WERI-Rb-1 (cell line): ENCODE measurements around the gene GFY.
"Not testable (repeated sequence)": the region's sequence is repeated elsewhere in the genome, so short reads cannot be mapped to it uniquely, and the experiment has no call there.

Experiments
- DNase-seq: peaks from one replicate; pipeline ENCODE4 v3.0.0-alpha.2; 2020
- H3K27ac ChIP-seq: fragments of 250-450 bp; sonication (Bioruptor Pico); 2 replicates; pipeline ENCODE4 v1.5.1; 2020; ENCODE audit warnings: mild to moderate bottlenecking, moderate library complexity
- H3K27me3 ChIP-seq: fragments of 250-450 bp; sonication (Bioruptor Pico); 2 replicates; pipeline ENCODE4 v1.5.1; 2021; ENCODE audit warnings: mild to moderate bottlenecking, low read depth, moderate library complexity; ENCODE audit not compliant: insufficient read depth, severe bottlenecking
- H3K36me3 ChIP-seq: fragments of 250-450 bp; sonication (Bioruptor Pico); 2 replicates; pipeline ENCODE4 v1.5.1; 2020; ENCODE audit warnings: mild to moderate bottlenecking, moderate library complexity
- H3K4me3 ChIP-seq: 2 replicates; pipeline ENCODE4 v1.5.1; 2011; ENCODE audit warnings: low read depth, mild to moderate bottlenecking, control low read depth, low read length
- H3K9me3 ChIP-seq: fragments of 250-450 bp; sonication (Bioruptor Pico); 2 replicates; pipeline ENCODE4 v1.5.1; 2021; ENCODE audit warnings: mild to moderate bottlenecking, moderate library complexity; ENCODE audit not compliant: severe bottlenecking
- TF ChIP-seq, protein P1 (sequence below): IDR thresholded peaks from 2 replicates; pipeline ENCODE4 v1.5.1; 2011; ENCODE audit warnings: low read depth, mild to moderate bottlenecking, control low read depth, inconsistent platforms, low read length

GFY gene

DNA sequence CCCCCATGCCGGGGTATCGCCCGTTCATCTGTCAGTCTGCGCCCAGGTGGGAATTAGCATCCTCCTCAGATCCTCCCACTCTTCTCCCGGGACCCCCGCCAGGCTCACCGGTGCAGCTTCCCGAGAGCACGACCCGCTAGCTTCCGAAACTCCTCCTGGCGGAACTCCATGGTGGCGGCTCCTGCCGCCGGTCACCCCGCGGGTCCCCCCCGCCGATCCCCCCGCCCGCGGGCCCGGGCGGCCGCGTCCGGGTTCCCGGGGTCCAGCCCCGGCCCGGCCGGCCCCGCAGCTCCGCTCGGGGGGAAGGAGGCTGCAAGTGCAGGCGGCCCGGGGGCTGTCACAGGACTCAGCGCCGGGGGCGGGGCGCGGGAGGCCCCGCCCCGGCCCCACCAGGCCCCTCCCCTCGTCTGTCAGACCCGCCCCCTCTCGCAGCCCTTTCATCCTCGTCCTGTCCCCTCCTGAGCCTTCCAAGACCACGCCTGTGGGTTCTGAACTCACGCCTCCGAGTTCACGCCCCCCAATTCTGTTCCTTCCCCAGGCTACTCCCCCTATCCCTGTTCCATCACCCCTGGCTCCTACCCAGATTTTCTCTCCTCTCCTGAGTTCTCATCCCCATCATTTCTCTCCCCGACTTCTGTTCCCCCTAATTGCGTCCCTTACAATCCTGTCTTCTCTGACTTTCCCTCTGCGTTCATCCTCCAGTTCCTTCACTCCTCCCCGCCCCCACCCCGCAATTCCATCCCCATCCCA lies 16.2 kb downstream of the GFY start, which contains the start of gene SLC17A7:
SLC17A7 (minus strand) TSS at position 318 of the 750 bp plus-strand sequence; CDS start at position 170, 148 bp downstream.
- Histone ChIP-seq H3K27me3 (no peaks in the 10 kb centered on the region), H3K27ac (peak within 1 kb of the TSS; percentile 84), H3K9me3 (no peaks in the 10 kb centered on the region), H3K4me3 (peak within 1 kb of the TSS; percentile 97), H3K36me3 (peaks cover 8% of the 10 kb centered on the region)
- peak; percentile 82 for DNase-seq
- TF ChIP-seq, protein P1, sequence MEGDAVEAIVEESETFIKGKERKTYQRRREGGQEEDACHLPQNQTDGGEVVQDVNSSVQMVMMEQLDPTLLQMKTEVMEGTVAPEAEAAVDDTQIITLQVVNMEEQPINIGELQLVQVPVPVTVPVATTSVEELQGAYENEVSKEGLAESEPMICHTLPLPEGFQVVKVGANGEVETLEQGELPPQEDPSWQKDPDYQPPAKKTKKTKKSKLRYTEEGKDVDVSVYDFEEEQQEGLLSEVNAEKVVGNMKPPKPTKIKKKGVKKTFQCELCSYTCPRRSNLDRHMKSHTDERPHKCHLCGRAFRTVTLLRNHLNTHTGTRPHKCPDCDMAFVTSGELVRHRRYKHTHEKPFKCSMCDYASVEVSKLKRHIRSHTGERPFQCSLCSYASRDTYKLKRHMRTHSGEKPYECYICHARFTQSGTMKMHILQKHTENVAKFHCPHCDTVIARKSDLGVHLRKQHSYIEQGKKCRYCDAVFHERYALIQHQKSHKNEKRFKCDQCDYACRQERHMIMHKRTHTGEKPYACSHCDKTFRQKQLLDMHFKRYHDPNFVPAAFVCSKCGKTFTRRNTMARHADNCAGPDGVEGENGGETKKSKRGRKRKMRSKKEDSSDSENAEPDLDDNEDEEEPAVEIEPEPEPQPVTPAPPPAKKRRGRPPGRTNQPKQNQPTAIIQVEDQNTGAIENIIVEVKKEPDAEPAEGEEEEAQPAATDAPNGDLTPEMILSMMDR, result 0 out of 2 replicates have a peak, but pooled peaks have one; percentile 4

DNA sequence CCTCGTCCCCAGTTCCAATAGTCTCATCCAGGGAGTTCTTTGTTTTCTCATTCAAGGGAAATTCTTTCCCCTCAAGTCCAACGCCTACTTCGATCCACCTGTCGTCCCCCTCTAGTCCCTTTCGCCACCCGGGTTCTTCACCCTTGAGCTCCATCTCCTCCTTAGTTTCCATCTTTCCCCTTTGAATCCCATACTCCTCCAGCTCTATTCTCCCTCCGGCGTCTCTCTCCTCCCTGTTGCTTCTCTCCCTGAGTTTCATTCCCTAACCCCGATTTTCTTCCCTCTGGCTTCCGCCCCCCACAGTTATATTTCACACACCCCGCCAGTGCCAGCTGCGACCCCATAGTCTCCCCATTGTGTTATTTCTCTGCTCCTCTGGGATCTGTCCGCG lies 16.8 kb downstream of the GFY start:
- Histone ChIP-seq H3K27me3 (no peaks in the 10 kb centered on the region), H3K27ac (peak overlapping the region; percentile 41), H3K36me3 (peaks cover 8% of the 10 kb centered on the region), H3K9me3 (no peaks in the 10 kb centered on the region), H3K4me3 (peak overlapping the region; percentile 54)
- TF ChIP-seq, protein P1, result no peak
- DNase-seq, result no peak

DNA sequence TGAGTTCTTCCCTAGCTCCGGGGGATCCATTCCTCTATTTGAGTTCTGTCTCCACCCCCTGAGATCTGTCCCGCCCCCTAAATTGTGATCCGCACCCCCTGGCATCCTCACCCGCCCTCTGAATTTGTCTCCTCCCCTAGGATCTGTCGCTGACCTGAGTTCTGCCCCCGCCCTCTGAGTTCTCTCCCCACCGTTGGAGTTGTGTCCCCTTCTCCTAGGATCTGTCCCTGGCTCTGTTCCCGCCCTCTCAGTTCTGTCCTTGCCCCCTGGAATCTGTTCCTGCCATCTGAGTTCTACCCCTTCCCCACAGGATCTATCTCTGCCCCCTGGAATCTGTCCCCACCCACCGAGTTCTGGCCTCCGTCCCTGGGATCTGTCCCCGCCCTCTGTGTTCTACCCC lies 17.2 kb downstream of the GFY start:
- Histone ChIP-seq H3K9me3 (no peaks in the 10 kb centered on the region), H3K27ac (peak overlapping the region; percentile 41)
- TF ChIP-seq, protein P1, result no peak

DNA sequence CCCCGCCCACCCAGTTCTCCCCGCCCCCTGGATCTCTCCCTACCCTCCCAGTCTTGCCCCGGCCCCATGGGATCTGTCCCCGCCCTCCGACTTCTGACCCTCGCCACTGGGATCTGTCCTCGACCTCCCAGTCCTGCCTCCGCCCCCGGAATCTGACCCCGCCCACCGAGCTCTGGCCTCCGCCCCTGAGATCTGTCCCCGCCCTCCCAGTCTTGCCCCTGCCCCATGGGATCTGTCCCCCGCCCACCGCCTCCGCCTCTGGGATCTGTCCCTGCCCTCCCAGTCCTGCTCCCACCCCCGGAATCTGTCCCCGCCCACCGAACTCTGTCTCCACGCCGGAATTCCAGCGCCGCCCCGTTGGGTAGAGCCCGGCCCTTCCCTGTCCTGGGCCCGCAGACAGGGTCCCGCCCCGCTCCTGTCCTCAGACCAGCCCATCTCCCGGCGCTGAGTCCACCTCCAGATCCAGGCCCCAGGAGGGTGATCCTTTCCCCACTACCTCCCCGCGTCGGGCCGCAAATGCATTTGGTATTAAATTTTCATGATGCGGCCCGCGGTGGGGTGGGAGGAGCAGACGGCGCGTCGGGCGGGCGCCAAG lies 17.7 kb downstream of the GFY start:
- H3K36me3 ChIP-seq, result peaks cover 15% of the 10 kb centered on the region
- peak; percentile 99 for DNase-seq
- peak overlapping the region; percentile 63 for H3K4me3 ChIP-seq
- H3K27me3 ChIP-seq, result no peaks in the 10 kb centered on the region
- no peaks in the 10 kb centered on the region for H3K9me3 ChIP-seq
- TF ChIP-seq, protein P1, result no peak
- H3K27ac ChIP-seq, result peak overlapping the region; percentile 67

More for the DNA sequence above, 17.2 kb downstream of the GFY start:
- H3K27me3 ChIP-seq, result no peaks in the 10 kb centered on the region
- peaks cover 11% of the 10 kb centered on the region for H3K36me3 ChIP-seq
- H3K4me3 ChIP-seq, result peak overlapping the region; percentile 54
- DNase-seq, result peak; percentile 76

DNA sequence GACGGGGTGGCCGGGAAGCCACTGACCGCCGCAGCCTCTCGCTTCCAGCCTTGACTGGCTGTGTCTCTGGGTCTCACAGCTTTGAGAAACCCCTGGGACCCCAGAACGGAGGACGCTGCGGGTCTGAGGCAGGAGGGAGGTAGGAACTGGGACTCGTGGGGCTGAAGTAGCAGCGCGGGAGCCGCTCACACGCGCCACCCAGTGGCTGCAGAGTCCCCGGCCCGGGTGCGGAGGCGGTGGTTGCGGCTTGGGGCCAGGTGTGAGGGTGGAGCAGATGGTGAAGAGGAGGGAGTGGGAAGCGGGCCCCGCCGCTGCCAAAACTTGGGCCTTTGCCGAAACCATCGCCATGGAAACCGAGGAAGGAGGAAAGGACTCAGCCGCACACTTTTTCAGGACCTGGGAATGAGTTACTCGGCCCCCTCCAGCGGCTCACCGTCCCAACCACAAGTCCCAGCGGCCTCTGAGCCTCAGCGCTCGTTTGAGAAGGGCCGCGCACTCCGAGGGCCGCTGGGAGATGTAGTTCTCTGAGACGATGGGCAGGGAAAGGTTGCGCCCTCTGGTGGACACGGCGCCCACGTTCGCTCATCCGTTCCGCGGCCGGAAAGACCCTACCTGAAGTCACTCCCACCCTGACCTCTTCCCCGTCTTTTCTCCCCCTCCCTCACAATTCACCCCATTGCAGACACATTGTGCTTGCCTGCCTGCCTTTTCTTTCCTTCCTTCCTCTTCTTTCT lies 18.3 kb downstream of the GFY start:
- TF ChIP-seq, protein P1, result peak; percentile 90
- H3K27me3 ChIP-seq, result no peaks in the 10 kb centered on the region
- peak overlapping the region; percentile 63 for H3K4me3 ChIP-seq
- no peaks in the 10 kb centered on the region for H3K9me3 ChIP-seq
- peaks cover 21% of the 10 kb centered on the region for H3K36me3 ChIP-seq
- H3K27ac ChIP-seq, result peak overlapping the region; percentile 67
- DNase-seq, result peak; percentile 94

DNA sequence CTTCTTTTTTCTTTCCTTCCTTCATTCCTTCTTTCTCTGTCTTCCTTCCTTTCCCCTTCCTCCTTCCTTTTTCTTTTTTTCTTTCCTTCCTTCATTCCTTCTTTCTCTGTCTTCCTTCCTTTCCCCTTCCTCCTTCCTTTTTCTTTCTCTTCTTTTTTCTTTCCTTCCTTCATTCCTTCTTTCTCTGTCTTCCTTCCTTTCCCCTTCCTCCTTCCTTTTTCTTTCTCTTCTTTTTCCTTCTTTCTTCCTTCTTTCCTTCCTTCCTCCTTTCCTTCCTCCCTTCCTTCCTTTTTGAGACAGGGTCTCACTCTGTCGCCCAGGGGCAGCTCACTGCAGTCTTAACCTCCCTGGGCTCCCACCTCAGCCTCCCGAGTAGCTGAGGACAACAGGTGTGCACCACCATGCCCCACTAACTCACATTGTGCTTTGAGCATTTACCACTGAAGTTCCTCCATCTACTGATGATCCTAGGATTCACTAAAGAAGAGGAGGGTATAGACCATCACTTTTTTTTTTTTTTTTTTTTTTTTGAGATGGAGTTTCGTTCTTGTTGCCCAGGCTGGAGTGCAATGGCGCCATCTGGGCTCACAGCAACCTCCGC lies 19.0 kb downstream of the GFY start:
- H3K36me3 ChIP-seq, result peaks cover 26% of the 10 kb centered on the region
- not testable (repeated sequence) for H3K27ac ChIP-seq, H3K4me3 ChIP-seq, H3K27me3 ChIP-seq, DNase-seq, H3K9me3 ChIP-seq
